ENCODE measurements around the gene EXOSC10.

DNA sequence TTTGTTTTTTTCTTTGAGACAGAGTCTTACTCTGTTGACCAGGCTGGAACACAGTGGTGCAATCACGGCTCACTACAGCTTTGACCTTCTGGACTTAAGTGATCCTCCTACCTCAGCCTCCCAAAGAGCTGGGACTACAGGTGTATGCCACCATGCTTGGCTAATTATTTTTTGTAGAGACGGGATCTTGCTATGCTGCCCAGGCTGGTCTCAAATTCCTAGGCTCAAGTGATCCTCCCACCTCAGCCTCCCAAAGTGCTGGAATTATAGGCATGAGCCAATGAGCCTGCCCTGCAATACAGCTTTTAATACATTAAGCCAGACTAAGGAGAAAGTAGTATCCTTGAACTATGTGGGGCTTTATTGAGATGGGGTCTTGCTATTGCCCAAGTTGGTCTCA lies 16.6 kb upstream of the EXOSC10 start:
- TF ChIP-seq, protein P1, sequence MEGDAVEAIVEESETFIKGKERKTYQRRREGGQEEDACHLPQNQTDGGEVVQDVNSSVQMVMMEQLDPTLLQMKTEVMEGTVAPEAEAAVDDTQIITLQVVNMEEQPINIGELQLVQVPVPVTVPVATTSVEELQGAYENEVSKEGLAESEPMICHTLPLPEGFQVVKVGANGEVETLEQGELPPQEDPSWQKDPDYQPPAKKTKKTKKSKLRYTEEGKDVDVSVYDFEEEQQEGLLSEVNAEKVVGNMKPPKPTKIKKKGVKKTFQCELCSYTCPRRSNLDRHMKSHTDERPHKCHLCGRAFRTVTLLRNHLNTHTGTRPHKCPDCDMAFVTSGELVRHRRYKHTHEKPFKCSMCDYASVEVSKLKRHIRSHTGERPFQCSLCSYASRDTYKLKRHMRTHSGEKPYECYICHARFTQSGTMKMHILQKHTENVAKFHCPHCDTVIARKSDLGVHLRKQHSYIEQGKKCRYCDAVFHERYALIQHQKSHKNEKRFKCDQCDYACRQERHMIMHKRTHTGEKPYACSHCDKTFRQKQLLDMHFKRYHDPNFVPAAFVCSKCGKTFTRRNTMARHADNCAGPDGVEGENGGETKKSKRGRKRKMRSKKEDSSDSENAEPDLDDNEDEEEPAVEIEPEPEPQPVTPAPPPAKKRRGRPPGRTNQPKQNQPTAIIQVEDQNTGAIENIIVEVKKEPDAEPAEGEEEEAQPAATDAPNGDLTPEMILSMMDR (IDR thresholded peaks at IDR 0.05): no peak
- TF ChIP-seq POLR2A (IDR thresholded peaks at IDR 0.05): no peak

Data from adrenal gland (tissue), 5 donors.